OCI-LY7 (cell line): ENCODE data around the gene TP73. TPM values are rescaled to one million over a fixed set of nuclear protein-coding genes. Genes with fewer than 3 reads are reported as not detected.

Source experiments
- BruUV-seq: library from RNA; stranded (reverse); fragments of 400-500 nt; replicated peaks from 2 replicates; lab custom pipeline; 2021; lab: Mats Ljungman, UMichigan
- CTCF ChIA-PET: fragments of 300-600 bp; sonication (Branson Sonifier 250); formaldehyde crosslinking; loops from one replicate; lab custom pipeline; 2022; ENCODE audit warnings: antibody characterized with exemption; ENCODE audit not compliant: unreplicated experiment; lab: Charles Lee
- POLR2A ChIA-PET: fragments of 300-600 bp; sonication (Branson Sonifier 250); formaldehyde crosslinking; loops from one replicate; lab custom pipeline; 2022; ENCODE audit warnings: antibody characterized with exemption; lab: Charles Lee
- DNase-seq: peaks from one replicate; pipeline ENCODE4 v3.0.0-alpha.2; 2015; ENCODE audit warnings: low spot score
- H2AFZ ChIP-seq: fragments of 200-600 bp; sonication (generic), shearing (Covaris generic); 2 replicates; pipeline ENCODE4 v1.6.1; 2014; ENCODE audit warnings: mild to moderate bottlenecking, antibody characterized with exemption, low read length, moderate library complexity
- H3K27ac ChIP-seq: fragments of 200-600 bp; sonication (generic); 2 replicates; pipeline ENCODE4 v1.5.1; 2014; ENCODE audit warnings: mixed run types, low read depth, mild to moderate bottlenecking, moderate library complexity, low read length, inconsistent platforms; ENCODE audit not compliant: poor library complexity, severe bottlenecking
- H3K36me3 ChIP-seq: fragments of 200-600 bp; sonication (generic); 2 replicates; pipeline ENCODE4 v1.6.1; 2014; ENCODE audit warnings: mild to moderate bottlenecking, antibody characterized with exemption, low read length, moderate library complexity, mixed read lengths; ENCODE audit not compliant: insufficient read depth
- H3K4me1 ChIP-seq: fragments of 200-600 bp; sonication (generic); 2 replicates; pipeline ENCODE4 v1.5.1; 2014; ENCODE audit warnings: mild to moderate bottlenecking, low read length; ENCODE audit not compliant: insufficient read depth, poor library complexity, severe bottlenecking
- H3K4me2 ChIP-seq: fragments of 200-600 bp; sonication (generic); 2 replicates; pipeline ENCODE4 v1.6.1; 2014; ENCODE audit warnings: mild to moderate bottlenecking, low read length
- H3K4me3 ChIP-seq: fragments of 200-600 bp; sonication (generic); 2 replicates; pipeline ENCODE4 v1.5.1; 2014; ENCODE audit warnings: mild to moderate bottlenecking, low read depth, low read length; ENCODE audit not compliant: poor library complexity, severe bottlenecking
- H3K79me2 ChIP-seq: fragments of 200-600 bp; sonication (generic); 2 replicates; pipeline ENCODE4 v1.6.1; 2016; ENCODE audit warnings: low read depth, mild to moderate bottlenecking, low read length, moderate library complexity, mixed read lengths; ENCODE audit not compliant: insufficient read depth
- H3K9me2 ChIP-seq: fragments of 200-600 bp; sonication (generic); 2 replicates; pipeline ENCODE4 v1.6.1; 2016; ENCODE audit warnings: mild to moderate bottlenecking, low read length, mixed read lengths; ENCODE audit not compliant: insufficient read depth
- H3K9me3 ChIP-seq: fragments of 200-600 bp; sonication (generic); 2 replicates; pipeline ENCODE4 v1.6.1; 2014; ENCODE audit warnings: mild to moderate bottlenecking, mixed run types, low read length, mixed read lengths
- H4K20me1 ChIP-seq: fragments of 200-600 bp; sonication (generic); 2 replicates; pipeline ENCODE4 v1.6.1; 2014; ENCODE audit warnings: mild to moderate bottlenecking, antibody characterized with exemption, low read length, moderate library complexity, mixed read lengths; ENCODE audit not compliant: insufficient read depth
- EZH2phosphoT487 ChIP-seq: fragments of 200-600 bp; sonication (generic); IDR thresholded peaks from 2 replicates; pipeline ENCODE4 v1.6.1; 2018; ENCODE audit warnings: low read depth, borderline replicate concordance, mild to moderate bottlenecking, mixed run types, antibody characterized with exemption, low read length, moderate library complexity, mixed read lengths
- intact Hi-C: fragments of 100-400 bp; cut with micrococcal nuclease; formaldehyde crosslinking; loops from one replicate; pipeline ENCODE4 v1.10.0; 2022; ENCODE audit not compliant: unreplicated experiment
- total RNA-seq, 2 experiments: library from RNA; depleted of rRNA in 1 of 2; stranded (reverse); fragments of >200 nt in 1 of 2; shearing (Covaris generic) in 1 of 2; gene quantifications; 2 replicates each; pipeline ENCODE4 v1.2.3, GENCODE V29; 2014 to 2022
- TF ChIP-seq, protein P1 (sequence below): fragments of 200-600 bp; sonication (generic); conservative IDR thresholded peaks from 2 replicates; pipeline ENCODE4 v1.5.1; 2014; ENCODE audit warnings: mild to moderate bottlenecking, antibody characterized with exemption, low read length, moderate library complexity, mixed read lengths

TP73 gene
- total RNA-seq, 2 experiments from 2014 or later = 0.48 TPM; not detected in 1

DNA sequence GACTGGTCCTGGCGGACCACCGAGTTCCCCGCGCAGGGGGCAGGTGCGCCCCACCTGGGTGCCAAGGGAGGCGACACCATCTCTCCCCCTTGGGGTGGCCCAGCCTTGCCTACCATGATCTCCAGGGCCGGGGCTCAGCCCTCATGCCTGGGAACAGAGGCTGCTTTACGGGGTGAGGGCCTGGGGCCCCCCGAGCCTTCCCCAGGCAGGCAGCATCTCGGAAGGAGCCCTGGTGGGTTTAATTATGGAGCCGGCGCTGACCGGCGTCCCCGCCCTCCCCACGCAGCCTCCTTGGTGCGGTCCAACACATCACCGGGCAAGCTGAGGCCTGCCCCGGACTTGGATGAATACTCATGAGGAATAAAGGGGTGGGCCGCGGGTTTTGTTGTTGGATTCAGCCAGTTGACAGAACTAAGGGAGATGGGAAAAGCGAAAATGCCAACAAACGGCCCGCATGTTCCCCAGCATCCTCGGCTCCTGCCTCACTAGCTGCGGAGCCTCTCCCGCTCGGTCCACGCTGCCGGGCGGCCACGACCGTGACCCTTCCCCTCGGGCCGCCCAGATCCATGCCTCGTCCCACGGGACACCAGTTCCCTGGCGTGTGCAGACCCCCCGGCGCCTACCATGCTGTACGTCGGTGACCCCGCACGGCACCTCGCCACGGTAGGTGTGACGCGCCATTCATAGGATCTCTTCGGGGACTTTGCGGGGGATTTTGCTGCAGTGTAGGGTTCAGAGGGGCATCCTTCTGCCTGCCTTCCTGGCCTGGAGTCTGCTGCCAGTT, 38.2 kb downstream of the TP73 start:
- Histone ChIP-seq H3K9me3 (no peaks in the 10 kb centered on the region), H3K36me3 (no peaks in the 10 kb centered on the region), H3K4me3 (no peak overlapping the region), H3K27ac (no peak overlapping the region), H4K20me1 (no peaks in the 10 kb centered on the region), H3K9me2 (no peaks in the 10 kb centered on the region), H2AFZ (no peak overlapping the region), H3K4me2 (no peak overlapping the region), H3K79me2 (no peaks in the 10 kb centered on the region), H3K4me1 (no peaks in the 10 kb centered on the region)
- intact Hi-C loops = no loop called here
- TF ChIP-seq EZH2phosphoT487 = no peak
- TF ChIP-seq, protein P1, sequence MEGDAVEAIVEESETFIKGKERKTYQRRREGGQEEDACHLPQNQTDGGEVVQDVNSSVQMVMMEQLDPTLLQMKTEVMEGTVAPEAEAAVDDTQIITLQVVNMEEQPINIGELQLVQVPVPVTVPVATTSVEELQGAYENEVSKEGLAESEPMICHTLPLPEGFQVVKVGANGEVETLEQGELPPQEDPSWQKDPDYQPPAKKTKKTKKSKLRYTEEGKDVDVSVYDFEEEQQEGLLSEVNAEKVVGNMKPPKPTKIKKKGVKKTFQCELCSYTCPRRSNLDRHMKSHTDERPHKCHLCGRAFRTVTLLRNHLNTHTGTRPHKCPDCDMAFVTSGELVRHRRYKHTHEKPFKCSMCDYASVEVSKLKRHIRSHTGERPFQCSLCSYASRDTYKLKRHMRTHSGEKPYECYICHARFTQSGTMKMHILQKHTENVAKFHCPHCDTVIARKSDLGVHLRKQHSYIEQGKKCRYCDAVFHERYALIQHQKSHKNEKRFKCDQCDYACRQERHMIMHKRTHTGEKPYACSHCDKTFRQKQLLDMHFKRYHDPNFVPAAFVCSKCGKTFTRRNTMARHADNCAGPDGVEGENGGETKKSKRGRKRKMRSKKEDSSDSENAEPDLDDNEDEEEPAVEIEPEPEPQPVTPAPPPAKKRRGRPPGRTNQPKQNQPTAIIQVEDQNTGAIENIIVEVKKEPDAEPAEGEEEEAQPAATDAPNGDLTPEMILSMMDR = no peak
- no TSS peak for BruUV-seq
- ChIA-PET CTCF (no interaction called here), POLR2A (no interaction called here)
- no peak for DNase-seq

DNA sequence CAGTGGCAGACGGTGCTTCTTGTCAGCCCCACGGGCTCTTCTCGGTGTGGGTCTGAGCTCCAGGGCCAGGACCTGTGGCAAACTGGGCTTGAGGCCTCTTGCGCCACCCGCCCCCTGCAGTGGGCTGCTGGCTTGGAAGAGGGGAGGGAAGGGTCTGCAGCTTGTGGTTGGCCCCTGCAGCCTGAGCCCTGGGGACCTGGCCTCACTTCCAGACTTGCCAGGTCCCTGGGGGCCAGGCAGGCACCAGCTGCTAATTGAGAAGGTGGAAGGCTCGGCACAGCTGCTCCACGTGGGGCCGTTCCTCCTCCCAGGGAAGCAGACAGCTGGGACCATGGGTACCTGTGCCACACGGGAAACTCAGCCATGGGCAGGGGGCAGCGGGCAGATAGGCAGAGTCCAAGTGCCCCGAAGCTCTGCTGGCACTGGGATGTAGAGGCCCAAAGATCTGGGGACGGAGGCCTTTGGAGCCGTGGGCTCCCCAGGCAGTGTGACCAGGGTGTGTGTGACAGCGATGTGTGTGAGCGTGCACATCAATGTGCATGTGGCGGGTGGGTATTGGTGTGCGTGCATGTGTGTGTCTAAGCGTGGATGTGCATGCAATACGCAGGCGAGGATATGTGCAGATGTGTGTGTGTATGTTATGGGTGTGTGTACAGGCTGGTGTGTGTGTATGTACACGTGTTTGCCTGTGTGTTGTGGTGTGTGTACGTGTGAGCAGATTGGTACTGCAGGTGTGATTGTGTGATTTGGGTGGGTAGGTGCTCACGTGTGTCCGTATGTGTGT, 39.3 kb downstream of the TP73 start:
- Histone ChIP-seq H3K27ac (no peak overlapping the region), H2AFZ (no peak overlapping the region), H3K4me1 (no peaks in the 10 kb centered on the region), H3K79me2 (no peaks in the 10 kb centered on the region), H3K4me2 (no peak overlapping the region), H3K36me3 (no peaks in the 10 kb centered on the region), H3K9me3 (no peaks in the 10 kb centered on the region), H4K20me1 (no peaks in the 10 kb centered on the region), H3K4me3 (no peak overlapping the region), H3K9me2 (no peaks in the 10 kb centered on the region)
- no peak for DNase-seq
- ChIA-PET CTCF (no interaction called here), POLR2A (no interaction called here)
- TF ChIP-seq EZH2phosphoT487 = no peak
- intact Hi-C loops = no loop called here
- no TSS peak for BruUV-seq

GRCh38 chr1:3692598-3692997, 40.3 kb downstream of the TP73 start:
- no peak for DNase-seq
- Histone ChIP-seq H3K4me3 (no peak overlapping the region), H2AFZ (no peak overlapping the region), H4K20me1 (no peaks in the 10 kb centered on the region), H3K27ac (no peak overlapping the region), H3K79me2 (no peaks in the 10 kb centered on the region), H3K4me1 (no peaks in the 10 kb centered on the region), H3K36me3 (no peaks in the 10 kb centered on the region), H3K9me3 (no peaks in the 10 kb centered on the region), H3K9me2 (no peaks in the 10 kb centered on the region), H3K4me2 (no peak overlapping the region)
- ChIA-PET CTCF (no interaction called here), POLR2A (no interaction called here)
- TF ChIP-seq, protein P1 = no peak
- TF ChIP-seq EZH2phosphoT487 = no peak
- intact Hi-C loops = no loop called here
- BruUV-seq = no TSS peak
